GM12872 (cell line): ENCODE data around the gene NFAT5.

Source experiments
- TF ChIP-seq, protein P1 (sequence below): IDR thresholded peaks from 3 replicates; pipeline ENCODE4 v1.5.1; 2011; ENCODE audit warnings: low read depth, mild to moderate bottlenecking, low read length, moderate library complexity; ENCODE audit not compliant: insufficient read depth

NFAT5 gene

DNA sequence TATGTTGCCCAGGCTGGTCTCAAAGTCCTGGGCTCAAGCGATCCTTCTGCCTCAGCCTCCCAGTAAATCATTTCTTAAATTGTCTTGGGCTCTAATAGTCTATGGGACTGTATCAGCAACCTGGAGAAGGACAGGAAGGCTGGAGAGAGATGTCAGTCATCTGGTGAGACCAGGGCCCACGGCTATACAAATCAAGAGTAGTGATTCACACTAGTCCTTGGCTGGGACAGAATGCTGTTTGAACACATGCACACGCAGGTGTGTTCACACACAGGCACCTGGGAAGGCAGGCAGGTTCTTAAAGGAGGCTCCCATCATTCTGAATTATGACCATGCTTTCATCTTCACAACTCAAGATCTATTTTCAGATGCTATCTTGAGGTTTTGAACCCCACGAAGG lies 146.5 kb downstream of the NFAT5 start:
- TF ChIP-seq, protein P1, sequence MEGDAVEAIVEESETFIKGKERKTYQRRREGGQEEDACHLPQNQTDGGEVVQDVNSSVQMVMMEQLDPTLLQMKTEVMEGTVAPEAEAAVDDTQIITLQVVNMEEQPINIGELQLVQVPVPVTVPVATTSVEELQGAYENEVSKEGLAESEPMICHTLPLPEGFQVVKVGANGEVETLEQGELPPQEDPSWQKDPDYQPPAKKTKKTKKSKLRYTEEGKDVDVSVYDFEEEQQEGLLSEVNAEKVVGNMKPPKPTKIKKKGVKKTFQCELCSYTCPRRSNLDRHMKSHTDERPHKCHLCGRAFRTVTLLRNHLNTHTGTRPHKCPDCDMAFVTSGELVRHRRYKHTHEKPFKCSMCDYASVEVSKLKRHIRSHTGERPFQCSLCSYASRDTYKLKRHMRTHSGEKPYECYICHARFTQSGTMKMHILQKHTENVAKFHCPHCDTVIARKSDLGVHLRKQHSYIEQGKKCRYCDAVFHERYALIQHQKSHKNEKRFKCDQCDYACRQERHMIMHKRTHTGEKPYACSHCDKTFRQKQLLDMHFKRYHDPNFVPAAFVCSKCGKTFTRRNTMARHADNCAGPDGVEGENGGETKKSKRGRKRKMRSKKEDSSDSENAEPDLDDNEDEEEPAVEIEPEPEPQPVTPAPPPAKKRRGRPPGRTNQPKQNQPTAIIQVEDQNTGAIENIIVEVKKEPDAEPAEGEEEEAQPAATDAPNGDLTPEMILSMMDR: no peak

DNA sequence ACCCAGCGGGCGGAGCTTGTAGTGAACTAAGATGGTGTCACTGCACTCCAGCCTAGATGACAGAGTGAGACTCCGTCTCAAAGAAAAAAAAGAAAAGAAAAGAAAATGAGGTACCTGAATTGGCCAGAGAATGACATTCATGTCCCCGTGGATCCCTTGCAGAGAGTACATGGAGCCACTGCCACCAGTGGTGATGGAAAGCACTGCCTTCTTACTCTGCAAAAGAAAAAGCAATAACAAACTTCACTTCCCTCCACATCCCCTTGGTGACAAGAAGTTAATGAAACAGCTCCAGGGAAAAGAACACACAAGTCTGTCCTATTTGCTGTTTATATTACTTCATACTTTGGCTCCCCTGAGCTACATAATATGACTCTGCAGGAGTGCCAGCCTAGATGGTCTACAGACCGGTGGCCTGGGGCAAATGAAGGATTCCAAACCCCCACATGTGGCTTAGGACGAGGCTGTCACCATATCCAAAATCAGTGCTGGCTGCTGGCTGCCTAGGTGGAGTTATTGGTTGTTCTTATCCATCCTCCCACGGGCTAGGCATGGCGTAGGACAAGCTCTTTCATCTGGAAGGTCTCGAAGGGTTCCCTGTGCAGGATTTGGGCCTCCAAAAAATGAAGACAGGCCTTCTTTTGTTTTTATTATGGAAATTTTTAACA lies 147.3 kb downstream of the NFAT5 start:
- TF ChIP-seq, protein P1: no peak

DNA sequence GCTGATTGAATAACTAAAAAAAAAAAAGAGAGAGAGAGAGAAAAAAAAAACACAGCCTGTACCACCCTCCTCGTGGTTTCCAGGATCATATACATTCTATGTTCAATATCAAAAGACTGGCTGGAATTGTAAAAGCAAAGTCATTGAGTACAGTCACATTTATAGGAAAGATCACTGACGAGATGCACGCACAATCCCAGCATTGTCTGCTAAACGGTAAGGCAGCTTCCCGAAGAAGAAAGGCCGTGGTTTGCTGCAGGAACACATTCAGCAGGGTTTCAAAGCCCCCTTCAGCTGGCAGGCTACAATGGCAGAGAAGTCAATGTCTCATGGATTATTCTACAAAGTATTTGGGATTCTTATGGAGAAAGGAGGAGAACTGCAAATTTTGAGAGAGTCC lies 151.3 kb downstream of the NFAT5 start:
- TF ChIP-seq, protein P1: no peak

DNA sequence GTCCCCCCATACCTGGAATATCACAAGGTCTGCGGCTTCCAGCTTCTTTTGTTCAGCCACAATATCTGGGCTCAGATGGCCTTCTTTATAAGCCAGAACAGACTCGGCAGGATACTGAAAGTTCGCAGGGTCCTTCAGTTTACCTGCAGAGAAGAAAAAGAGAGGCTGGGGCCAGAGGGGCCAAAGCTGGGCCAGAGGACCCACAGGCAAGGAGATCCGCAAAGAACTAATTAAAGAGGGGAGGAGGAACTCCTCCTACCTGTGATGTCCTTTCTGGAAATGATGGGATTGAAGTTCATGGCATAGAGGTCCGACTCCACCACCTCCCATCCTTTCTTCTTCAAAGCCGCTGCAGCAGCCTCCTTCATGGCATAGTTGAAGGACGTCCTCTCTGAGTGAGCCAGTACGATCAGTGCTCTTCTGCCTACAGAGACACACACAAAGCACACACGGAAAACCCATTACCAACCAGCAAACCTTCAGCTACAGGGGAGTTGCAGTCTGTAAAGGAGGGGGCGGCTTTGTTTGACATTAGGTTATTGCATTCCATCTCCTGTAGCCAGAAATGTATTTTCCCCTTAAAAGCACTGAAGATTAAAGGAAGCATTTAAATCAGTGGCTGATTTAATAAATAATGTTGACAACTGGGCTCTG lies 152.5 kb downstream of the NFAT5 start:
- TF ChIP-seq, protein P1: no peak

DNA sequence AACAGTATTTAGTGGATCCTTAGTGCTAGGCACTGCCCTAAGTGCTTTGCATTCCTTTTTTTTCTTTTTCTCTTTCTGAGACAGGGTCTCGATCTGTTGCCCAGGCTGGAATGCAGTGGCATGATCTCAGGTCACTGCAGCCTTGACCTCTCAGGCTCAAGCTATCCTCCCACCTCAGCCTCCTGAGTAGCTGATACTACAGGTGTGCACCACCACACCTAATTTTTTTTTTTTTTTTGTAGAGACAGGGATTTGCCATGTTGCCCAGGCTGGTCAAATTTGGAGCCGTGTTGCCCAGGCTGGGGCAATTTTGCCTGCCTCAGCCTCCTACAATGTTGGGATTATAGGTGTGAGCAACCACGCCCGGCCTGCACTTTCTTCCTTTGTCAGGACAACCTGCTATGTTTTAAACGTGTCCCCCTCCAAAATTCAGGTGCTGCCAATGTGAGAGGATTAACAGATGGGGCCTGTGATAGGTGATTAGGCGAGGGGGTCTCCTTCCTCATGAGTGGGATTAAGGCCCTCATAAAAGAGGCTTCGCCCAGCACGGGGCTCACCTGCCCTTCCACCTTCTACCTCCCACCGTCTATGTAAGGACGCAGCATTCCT lies 155.2 kb downstream of the NFAT5 start:
- TF ChIP-seq, protein P1: no peak

DNA sequence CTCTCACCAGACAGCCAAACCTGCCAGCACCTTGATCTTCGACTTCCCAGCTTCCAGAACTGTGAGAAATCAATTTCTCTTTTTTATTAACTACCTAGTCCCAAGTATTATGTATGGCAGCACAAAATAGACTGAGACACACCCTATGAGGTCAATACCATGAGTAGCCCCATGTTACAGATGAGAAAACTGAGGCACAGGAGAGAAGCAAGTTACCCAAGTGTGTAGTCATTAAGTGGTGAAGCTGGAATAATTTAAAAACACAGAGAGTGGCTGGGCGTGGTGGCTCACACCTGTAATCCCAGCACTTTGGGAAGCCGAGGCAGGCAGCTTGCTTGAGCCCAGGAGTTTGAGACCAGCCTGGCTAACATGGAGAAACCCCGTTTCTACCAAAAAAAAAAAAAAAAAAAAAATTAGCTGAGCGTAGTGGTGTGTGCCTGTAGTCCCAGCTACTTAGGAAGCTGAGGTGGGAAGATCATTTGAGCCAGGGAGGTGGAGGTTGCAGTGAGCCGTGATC lies 155.7 kb downstream of the NFAT5 start:
- TF ChIP-seq, protein P1: no peak

DNA sequence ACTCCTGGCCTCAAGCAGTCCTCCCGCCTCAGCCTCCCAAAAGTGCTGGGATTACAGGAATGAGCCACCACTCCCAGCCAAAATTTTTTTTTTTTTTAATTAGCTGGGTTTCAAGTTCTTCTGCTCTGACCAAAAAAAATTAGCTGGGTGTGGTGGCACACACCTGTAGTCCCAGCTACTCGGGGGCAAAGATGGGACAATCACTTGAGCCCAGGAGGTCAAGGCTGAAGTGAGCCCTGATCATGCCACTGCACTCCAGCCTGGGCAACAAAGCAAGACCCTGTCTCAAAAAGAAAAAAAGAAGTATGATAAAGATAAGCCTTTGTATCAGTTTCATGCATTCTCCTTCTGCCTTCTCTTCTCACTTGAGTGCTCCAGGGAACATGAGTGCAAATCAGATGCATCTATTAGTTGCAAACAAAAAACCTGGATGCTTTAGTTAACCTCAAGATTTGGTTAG lies 158.7 kb downstream of the NFAT5 start:
- TF ChIP-seq, protein P1: no peak
